SW480 (cell line): ENCODE results near the gene PMF1.

Source experiments
- DNase-seq: peaks from one replicate; pipeline ENCODE4 v3.0.0-alpha.2; 2016; ENCODE audit warnings: low spot score

The PMF1 gene

DNA sequence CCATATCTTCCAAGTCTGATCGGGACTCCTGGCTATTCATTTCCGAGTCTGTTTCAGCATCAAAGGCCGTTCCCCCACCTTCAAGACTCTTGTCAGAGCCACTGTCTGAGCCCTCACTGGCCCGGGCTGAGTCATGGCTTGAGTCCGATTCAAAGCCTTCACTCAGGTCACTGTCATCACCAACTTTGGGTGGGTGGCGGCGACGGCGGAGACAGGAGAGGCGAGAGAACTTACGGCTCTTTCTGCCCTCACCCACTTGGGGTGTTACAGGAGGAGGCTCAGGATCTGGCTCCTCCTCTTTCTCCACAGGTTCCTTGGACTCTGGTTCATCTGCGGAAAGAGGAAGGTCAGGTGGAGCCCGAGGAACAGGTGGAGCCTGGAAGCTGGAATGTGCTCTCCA lies 53.2 kb downstream of the PMF1 start:
- DNase-seq = no peak

- no peak for DNase-seq
Measured at GRCh38 chr1:156268336-156268735, 55.5 kb downstream of the PMF1 start.

- no peak for DNase-seq
Measured at GRCh38 chr1:156270314-156270713, 57.5 kb downstream of the PMF1 start.

GRCh38 chr1:156276532-156276931 lies 63.7 kb downstream of the PMF1 start:
- no peak for DNase-seq

- no peak for DNase-seq
Measured at GRCh38 chr1:156276966-156277381, 64.2 kb downstream of the PMF1 start.

DNA sequence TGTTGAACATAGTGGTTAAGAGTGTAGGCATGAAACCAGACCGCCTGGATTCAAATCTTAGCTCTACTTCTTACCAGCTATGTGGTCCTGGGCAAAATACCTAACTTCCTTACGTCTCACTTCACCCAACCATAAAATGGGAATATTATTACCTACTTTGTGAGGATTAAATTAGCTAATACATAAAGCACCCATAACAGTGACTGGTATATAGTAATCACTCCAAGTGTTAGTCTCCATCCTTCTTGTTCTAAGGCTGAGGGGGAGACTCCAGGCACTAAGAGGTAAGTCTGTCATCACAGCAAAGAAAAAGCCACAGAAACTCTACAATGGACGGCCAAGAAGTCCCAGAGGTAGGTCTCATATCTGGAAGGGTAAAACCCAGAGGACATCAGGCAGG lies 67.0 kb downstream of the PMF1 start:
- DNase-seq = no peak

GRCh38 chr1:156281281-156281680 lies 68.5 kb downstream of the PMF1 start:
- DNase-seq = no peak

DNA sequence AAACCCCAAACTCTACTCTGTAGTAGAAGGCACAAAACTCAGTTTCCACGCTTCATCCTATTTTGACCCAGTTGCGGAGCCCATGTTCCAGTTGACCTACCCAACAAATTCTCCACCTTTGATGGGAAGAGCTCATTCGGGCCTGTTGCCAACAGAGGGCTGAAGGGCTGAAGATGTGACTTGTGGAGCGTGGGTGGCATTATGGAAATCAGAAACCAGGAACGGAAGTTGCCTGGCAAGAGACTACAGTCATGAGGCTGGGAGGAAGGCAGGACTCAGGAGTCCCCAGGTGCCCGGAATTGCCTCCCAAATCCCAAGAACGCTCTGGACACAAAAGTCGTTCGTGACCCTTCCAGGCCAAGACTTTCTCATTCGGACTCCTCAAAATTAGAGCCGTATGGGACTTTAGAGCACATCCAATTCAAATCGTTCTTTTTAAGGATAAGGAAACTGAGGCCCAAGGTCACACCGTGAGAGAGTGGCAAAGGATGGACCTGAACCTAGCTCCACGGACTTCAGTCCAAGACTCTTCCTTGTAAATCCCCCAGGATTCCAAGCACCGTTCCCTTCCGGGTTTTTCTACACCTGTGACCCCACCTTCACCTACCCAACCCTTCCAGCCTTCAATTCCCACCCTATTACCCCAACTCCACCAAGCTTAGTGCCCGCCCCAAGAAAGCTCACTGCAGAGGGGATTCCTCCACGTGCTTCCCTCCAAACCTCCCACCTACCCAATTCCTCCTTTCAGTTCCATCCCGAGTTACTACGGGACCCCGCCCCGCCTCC lies 69.1 kb downstream of the PMF1 start:
- peak; percentile 72 for DNase-seq

- peak; percentile 98 for DNase-seq
Measured at GRCh38 chr1:156282479-156283222, 69.8 kb downstream of the PMF1 start, which contains the start of gene SMG5. TSS of gene SMG5 (minus strand) at chr1:156282825. CDS start at chr1:156282680, 145 bp downstream.

DNA sequence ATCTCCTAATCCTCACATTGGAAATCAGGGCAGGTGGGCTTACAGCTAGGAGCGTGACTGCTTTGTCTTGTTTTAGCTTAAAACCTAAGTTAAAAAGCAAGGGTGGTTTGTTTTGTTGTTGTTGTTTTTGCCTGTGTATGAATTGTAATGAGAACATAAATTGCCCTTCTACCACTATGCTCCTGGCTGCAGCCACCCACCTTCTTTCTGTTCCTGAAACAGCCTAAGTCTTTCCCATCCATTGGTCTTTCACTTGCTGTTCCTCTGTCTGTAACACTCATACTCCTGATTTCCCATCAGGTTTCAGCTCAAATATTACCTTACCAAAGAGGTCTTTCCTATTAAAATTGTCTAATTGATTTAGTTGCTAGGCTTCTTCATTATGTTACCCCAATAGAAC lies 70.7 kb downstream of the PMF1 start:
- no peak for DNase-seq

GRCh38 chr1:156284112-156284511 lies 71.3 kb downstream of the PMF1 start, which contains the start of gene TMEM79:
TSS of gene TMEM79 (plus strand) at chr1:156284325. CDS start at chr1:156285227, 902 bp downstream.
- DNase-seq = no peak

DNA sequence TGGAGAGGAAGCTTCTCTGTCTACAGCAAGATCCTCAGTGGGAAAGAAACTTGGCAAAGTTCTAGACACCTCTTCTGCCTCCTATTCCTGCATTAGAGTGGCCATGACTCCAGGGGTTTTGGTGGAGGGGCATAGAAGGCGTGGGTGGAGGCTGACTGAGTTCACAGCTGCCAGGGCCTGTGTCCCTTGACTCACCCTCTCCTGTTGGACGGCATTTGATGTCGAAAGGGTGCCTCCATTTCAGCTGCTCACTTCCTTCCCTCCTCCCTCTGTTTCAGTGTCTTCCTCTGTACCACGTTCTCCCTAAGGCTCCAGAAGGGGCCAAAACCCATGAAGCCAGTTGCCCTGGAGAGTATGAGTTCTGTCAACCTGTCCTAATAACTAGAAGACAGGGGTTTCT lies 72.0 kb downstream of the PMF1 start:
- no peak for DNase-seq

DNA sequence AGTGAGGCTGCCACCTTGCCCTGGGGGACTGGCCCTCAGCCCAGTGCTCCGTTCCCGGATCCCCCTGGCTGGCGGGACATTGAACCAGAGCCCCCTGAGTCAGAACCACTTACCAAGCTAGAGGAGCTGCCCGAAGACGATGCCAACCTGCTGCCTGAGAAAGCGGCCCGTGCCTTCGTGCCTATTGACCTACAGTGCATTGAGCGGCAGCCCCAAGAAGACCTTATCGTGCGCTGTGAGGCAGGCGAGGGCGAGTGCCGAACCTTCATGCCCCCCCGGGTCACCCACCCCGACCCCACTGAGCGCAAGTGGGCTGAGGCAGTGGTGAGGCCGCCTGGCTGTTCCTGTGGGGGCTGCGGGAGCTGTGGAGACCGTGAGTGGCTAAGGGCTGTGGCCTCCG lies 72.6 kb downstream of the PMF1 start:
- DNase-seq = no peak

GRCh38 chr1:156286061-156286460 lies 73.3 kb downstream of the PMF1 start:
- DNase-seq = no peak
